NT2/D1 (cell line): ENCODE measurements around the gene PTPRN2.

Experiments
- DNase-seq: peaks from one replicate; pipeline ENCODE4 v3.0.0-alpha.2; 2011; ENCODE audit warnings: low read depth, low spot score
- H3K27me3 ChIP-seq: 2 replicates; pipeline ENCODE4 v1.6.0; 2011; ENCODE audit warnings: mild to moderate bottlenecking; ENCODE audit not compliant: insufficient read length, insufficient read depth
- H3K36me3 ChIP-seq: 2 replicates; pipeline ENCODE4 v1.6.1; 2011; ENCODE audit warnings: mild to moderate bottlenecking, low read length, mixed read lengths; ENCODE audit not compliant: insufficient read depth, insufficient read length
- H3K4me1 ChIP-seq: 2 replicates; pipeline ENCODE4 v1.5.1; 2011; ENCODE audit not compliant: insufficient read depth, insufficient read length
- H3K4me3 ChIP-seq: 2 replicates; pipeline ENCODE4 v1.5.1; 2011; ENCODE audit warnings: low read depth; ENCODE audit not compliant: insufficient read length
- H3K9ac ChIP-seq: 2 replicates; pipeline ENCODE4 v1.6.0; 2011; ENCODE audit warnings: low read depth; ENCODE audit not compliant: insufficient read length
- H3K9me3 ChIP-seq: 2 replicates; pipeline ENCODE4 v1.5.1; 2011; ENCODE audit warnings: mild to moderate bottlenecking, low read length; ENCODE audit not compliant: insufficient read depth
- SUZ12 ChIP-seq: IDR thresholded peaks from 2 replicates; pipeline ENCODE4 v1.6.1; 2011; ENCODE audit not compliant: insufficient read length, insufficient read depth; ENCODE audit errors: extremely low read depth
- YY1 ChIP-seq: IDR thresholded peaks from 2 replicates; pipeline ENCODE4 v1.6.1; 2011; ENCODE audit not compliant: insufficient read length, insufficient read depth
- ZNF274 ChIP-seq: IDR thresholded peaks from 2 replicates; pipeline ENCODE4 v1.6.1; 2011; ENCODE audit warnings: mild to moderate bottlenecking, low read depth, low read length

The PTPRN2 gene

DNA sequence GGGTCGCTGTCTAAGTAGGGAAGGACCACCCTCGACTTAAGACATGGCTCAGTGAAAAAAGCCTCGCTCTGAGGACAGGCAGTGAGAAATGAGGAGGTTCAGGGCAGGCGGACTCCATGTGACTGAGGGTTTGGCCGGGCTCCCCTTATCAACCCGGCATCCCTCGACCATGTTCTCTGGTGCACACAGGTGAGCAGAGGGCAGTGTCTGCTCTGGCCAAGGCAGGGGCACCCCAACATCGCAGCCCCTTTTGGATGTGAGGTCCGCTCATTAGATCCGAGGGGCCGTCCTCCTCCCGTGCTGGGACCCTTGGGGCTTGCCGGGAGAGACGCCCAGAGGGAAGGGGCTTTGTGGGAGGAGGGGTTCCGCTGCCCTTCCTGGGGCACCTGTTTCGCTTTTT lies 775.7 kb downstream of the PTPRN2 start:
- Histone ChIP-seq H3K36me3 (no peaks in the 10 kb centered on the region), H3K9me3 (peaks cover 18% of the 10 kb centered on the region), H3K9ac (no peak overlapping the region), H3K27me3 (no peaks in the 10 kb centered on the region), H3K4me1 (peaks cover 3% of the 10 kb centered on the region), H3K4me3 (no peak overlapping the region)
- DNase-seq = no peak
- no peak for TF ChIP-seq YY1
- no peak for TF ChIP-seq SUZ12
- no peak for TF ChIP-seq ZNF274

DNA sequence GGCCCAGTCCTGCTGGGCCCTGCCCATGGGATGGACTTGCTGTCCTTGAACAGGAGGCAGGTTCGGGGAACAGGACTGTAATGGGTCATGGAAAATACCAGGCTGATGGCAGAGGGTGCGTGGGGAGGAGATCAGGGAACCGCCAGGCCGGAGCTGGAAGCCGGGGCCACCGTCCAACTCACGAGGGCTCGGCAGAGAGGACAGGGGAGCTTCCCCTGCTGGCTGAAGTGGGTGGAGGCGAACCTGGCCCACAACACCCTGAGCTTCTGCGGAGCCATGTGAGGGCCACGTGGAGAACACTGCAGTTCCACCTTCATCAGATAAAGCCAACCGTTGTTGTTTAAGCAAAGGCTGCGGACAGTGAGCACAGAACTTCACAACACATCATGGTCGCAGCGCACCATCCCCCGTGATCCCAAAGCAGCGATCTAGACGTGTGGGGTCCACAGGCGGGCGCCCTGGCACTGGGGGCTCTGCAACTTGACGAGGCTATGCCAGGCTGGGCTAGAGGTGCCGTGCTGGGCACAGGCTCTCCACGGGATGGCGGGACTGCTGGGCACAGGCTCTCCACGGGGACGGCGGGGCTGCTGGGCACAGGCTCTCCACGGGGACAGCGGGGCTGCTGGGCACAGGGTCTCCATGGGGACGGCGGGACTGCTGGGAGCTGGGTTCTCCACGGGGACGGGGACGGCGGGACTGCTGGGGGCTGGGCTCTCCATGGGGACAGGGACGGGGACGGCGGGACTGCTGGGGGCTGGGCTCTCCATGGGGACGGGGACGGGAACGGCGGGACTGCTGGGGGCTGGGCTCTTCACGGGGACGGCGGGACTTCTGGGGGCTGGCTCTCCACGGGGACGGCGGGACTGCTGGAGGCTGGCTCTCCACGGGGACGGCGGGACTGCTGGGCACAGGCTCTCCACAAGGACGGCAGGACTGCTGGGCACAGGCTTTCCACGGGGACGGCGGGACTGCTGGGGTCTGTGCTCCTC lies 777.5 kb downstream of the PTPRN2 start:
- H3K9me3 ChIP-seq = peaks cover 18% of the 10 kb centered on the region
- H3K9ac ChIP-seq = no peak overlapping the region
- no peaks in the 10 kb centered on the region for H3K27me3 ChIP-seq
- H3K36me3 ChIP-seq = no peaks in the 10 kb centered on the region
- DNase-seq = no peak
- H3K4me3 ChIP-seq = no peak overlapping the region
- TF ChIP-seq ZNF274 (no peak), YY1 (no peak), SUZ12 (no peak)
- H3K4me1 ChIP-seq = peaks cover 10% of the 10 kb centered on the region

DNA sequence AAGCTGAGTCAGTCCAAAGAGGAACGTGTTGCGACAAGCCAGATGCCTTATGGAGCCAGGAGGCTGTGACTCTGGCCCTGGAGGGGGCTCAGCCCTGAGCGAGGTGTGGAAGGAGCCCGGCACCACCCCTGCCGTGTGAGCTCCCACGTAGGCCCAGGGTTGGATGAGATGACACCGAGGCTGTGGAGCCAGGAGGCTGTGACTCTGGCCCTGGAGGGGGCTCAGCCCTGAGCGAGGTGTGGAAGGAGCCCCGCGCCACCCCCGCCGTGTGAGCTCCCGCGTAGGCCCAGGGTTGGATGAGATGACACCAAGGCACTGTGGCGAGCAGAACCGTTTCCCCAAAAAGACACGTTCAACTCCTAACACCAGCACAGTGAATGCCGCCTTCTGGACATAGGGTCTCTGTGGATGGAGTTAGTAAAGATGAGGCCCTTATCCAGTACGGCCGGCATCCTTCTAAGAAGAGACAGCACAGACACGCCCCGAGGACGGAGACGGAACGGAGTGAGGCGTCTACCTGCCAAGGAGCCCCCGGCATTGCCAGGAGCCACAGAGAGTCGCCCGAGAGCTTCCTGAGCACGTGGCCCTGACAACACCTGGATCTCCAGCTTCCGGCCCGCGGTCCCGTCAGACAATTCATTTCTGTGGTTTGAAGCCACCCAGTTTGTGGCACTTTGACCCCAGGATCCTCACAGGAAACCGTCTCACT lies 778.3 kb downstream of the PTPRN2 start:
- Histone ChIP-seq H3K9me3 (peaks cover 18% of the 10 kb centered on the region), H3K4me3 (no peak overlapping the region), H3K36me3 (no peaks in the 10 kb centered on the region), H3K9ac (no peak overlapping the region), H3K27me3 (no peaks in the 10 kb centered on the region), H3K4me1 (peaks cover 10% of the 10 kb centered on the region)
- no peak for TF ChIP-seq ZNF274
- no peak for DNase-seq

DNA sequence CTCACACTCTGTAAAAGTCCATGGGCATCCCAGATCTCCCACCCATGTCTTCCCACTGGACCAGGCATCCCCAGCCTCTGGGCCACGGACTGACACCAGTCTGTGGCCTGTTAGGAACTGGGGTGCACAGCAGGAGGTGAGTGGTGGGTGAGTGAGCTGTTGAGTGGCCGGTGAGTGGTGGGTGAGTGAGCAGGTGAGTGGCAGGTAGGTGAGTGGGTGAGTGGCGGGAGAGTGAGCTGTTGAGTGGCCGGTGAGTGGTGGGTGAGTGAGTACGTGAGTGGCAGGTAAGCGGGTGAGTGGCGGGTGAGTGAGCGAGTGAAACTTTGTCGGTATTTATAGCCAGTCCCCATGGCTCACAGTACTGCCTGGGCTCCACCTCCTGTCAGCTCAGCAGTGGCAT lies 779.6 kb downstream of the PTPRN2 start:
- no peak for TF ChIP-seq ZNF274
- TF ChIP-seq YY1 = no peak
- no peak for TF ChIP-seq SUZ12
- Histone ChIP-seq H3K36me3 (no peaks in the 10 kb centered on the region), H3K4me3 (no peak overlapping the region), H3K27me3 (no peaks in the 10 kb centered on the region), H3K9ac (no peak overlapping the region), H3K4me1 (peaks cover 10% of the 10 kb centered on the region), H3K9me3 (peaks cover 18% of the 10 kb centered on the region)
- no peak for DNase-seq

DNA sequence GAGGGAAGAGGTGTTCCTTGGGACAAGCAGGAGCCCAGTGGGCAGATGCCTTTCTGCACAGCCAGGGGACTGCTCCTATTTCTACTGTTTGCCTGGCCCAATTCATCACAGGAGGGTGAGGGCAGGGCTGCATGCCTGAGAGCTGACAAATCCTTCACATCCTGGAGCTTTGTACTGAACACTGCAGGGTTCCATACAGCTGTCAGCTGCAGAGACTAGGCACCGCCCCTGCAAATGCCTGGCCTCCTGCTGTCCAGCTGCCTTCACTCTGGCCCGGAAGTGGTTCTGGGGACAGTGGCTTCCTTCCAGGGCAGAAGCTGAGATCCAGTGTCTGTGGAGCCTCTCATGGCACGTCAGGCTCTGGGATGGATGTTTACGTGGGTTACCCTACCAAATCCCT lies 780.1 kb downstream of the PTPRN2 start:
- Histone ChIP-seq H3K4me3 (no peak overlapping the region), H3K4me1 (peaks cover 10% of the 10 kb centered on the region), H3K36me3 (no peaks in the 10 kb centered on the region), H3K27me3 (no peaks in the 10 kb centered on the region), H3K9me3 (peaks cover 18% of the 10 kb centered on the region), H3K9ac (no peak overlapping the region)
- peak; percentile 88 for DNase-seq
- TF ChIP-seq YY1 = no peak
- no peak for TF ChIP-seq SUZ12
- no peak for TF ChIP-seq ZNF274

DNA sequence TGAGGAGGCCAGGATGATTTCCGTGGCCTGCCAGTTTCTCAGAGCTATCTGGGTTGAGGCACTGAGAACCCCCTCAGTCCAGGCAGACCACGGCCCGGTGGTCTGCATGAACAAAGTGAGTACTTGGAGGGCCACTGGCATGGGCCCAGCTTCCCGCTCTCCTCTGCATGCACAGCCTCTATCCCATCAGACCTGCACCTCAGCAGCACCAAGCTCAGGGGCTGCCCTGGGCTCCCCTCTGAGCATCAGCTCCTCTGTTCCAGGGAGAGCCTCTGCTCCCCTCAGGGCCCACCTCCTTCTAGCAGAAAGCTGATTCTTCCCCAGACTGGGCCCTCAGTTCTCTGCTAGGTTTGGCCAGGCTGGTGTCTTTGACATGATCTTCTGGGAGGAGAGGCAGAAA lies 780.9 kb downstream of the PTPRN2 start:
- no peaks in the 10 kb centered on the region for H3K36me3 ChIP-seq
- no peaks in the 10 kb centered on the region for H3K27me3 ChIP-seq
- H3K9ac ChIP-seq = peak overlapping the region; percentile 18
- H3K4me3 ChIP-seq = no peak overlapping the region
- peaks cover 18% of the 10 kb centered on the region for H3K9me3 ChIP-seq
- no peak for TF ChIP-seq YY1
- TF ChIP-seq ZNF274 = no peak
- no peak for TF ChIP-seq SUZ12
- H3K4me1 ChIP-seq = peaks cover 10% of the 10 kb centered on the region
- no peak for DNase-seq

DNA sequence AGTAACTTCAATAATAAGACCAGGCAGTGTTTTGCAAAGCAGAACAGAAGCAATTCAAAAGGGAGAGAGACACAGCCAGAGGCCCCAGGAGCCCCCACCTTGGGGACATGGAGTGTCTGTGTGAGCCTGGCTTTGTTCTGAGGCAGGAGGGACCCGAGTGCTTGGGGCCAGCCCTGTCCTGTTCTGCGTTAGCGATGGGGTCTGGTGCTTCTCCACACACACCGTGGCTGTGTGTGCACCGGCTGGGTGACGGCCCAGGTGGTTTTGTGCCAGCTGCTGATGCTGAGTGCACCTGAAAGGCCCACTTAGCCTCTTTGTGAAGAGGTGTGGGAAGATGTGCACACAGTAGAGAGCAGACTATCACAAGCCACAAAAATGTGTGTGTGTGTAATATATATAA lies 781.9 kb downstream of the PTPRN2 start:
- DNase-seq = no peak
- Histone ChIP-seq H3K36me3 (no peaks in the 10 kb centered on the region), H3K4me3 (no peak overlapping the region), H3K4me1 (peaks cover 10% of the 10 kb centered on the region), H3K9ac (no peak overlapping the region), H3K9me3 (peaks cover 18% of the 10 kb centered on the region), H3K27me3 (no peaks in the 10 kb centered on the region)
- no peak for TF ChIP-seq YY1
- no peak for TF ChIP-seq ZNF274
- TF ChIP-seq SUZ12 = no peak
